H1 (cell line): ENCODE data around the gene DRAM2. TPM values are rescaled to one million over a fixed set of nuclear protein-coding genes. Genes with fewer than 3 reads are reported as not detected.

Source experiments
- CTCF ChIA-PET: fragments of 300-600 bp; sonication (Branson Sonifier 250); formaldehyde crosslinking; loops from one replicate; lab custom pipeline; 2021; ENCODE audit not compliant: partially characterized antibody; lab: Charles Lee
- POLR2A ChIA-PET: fragments of 300-600 bp; sonication (Branson Sonifier 250); formaldehyde crosslinking; loops from one replicate; lab custom pipeline; 2021; ENCODE audit warnings: inconsistent platforms; ENCODE audit not compliant: partially characterized antibody; lab: Charles Lee
- DNase-seq, 2 experiments: peaks; one replicate each; pipeline versions ENCODE4 v3.0.0 to v3.0.0-alpha.2; 2010 to 2022; ENCODE audit warnings: low spot score in 2 of 2, low read depth in 1 of 2, mixed read lengths in 1 of 2
- FAIRE-seq: peaks from 2 replicates; lab custom pipeline; 2011; peaks lifted over from hg19 to GRCh38; lab: Jason Lieb, UNC
- H2AFZ ChIP-seq: 2 replicates; pipeline ENCODE4 v1.8.1; 2012; ENCODE audit warnings: low read length, inconsistent platforms
- H2AK5ac ChIP-seq: 2 replicates; pipeline ENCODE4 v1.6.1; 2013; ENCODE audit warnings: low read depth, low read length
- H2BK120ac ChIP-seq: replicated peaks from 2 replicates; pipeline ENCODE3; 2013; ENCODE audit warnings: low read depth, low read length, inconsistent platforms
- H2BK12ac ChIP-seq: 2 replicates; pipeline ENCODE4 v1.6.1; 2013; ENCODE audit warnings: low read depth, low read length
- H2BK15ac ChIP-seq: 2 replicates; pipeline ENCODE4 v1.6.1; 2013; ENCODE audit warnings: low read length
- H2BK20ac ChIP-seq: 2 replicates; pipeline ENCODE4 v1.6.1; 2013; ENCODE audit warnings: low read length
- H2BK5ac ChIP-seq: 2 replicates; pipeline ENCODE4 v1.6.1; 2013; ENCODE audit warnings: low read depth, low read length
- H3K14ac ChIP-seq: 2 replicates; pipeline ENCODE4 v1.6.1; 2013; ENCODE audit warnings: inconsistent platforms; ENCODE audit not compliant: insufficient read length
- H3K18ac ChIP-seq: 2 replicates; pipeline ENCODE4 v1.6.1; 2013; ENCODE audit warnings: low read length; ENCODE audit errors: extremely low read depth
- H3K23ac ChIP-seq: 2 replicates; pipeline ENCODE4 v1.6.1; 2013; ENCODE audit warnings: inconsistent platforms; ENCODE audit not compliant: insufficient read length
- H3K23me2 ChIP-seq: 2 replicates; pipeline ENCODE4 v1.6.1; 2013; ENCODE audit warnings: low read depth, low read length
- H3K27ac ChIP-seq: 2 replicates; pipeline ENCODE4 v1.6.1; 2011; ENCODE audit warnings: low read depth, low read length, inconsistent platforms
- H3K27me3 ChIP-seq, 4 experiments: replicated peaks in 1 of 4; 1 replicate in 1 of 4; 2 replicates in 3 of 4; pipeline versions ENCODE4 v1.6.1 to v1.8.1; 2011 to 2013; ENCODE audit warnings: low read length in 3 of 4, mild to moderate bottlenecking in 3 of 4, inconsistent platforms in 2 of 4, mixed read lengths in 2 of 4, moderate library complexity in 1 of 4; ENCODE audit not compliant: control insufficient read depth in 3 of 4, insufficient read depth in 3 of 4; ENCODE audit errors: extremely low read depth in 1 of 4
- H3K36me3 ChIP-seq, 4 experiments: 2 replicates each; pipeline versions ENCODE4 v1.6.1 to v1.8.1; 2011 to 2013; ENCODE audit warnings: mild to moderate bottlenecking in 4 of 4, low read length in 3 of 4, moderate library complexity in 2 of 4, control low read depth in 1 of 4, inconsistent platforms in 1 of 4; ENCODE audit not compliant: insufficient read depth in 4 of 4, control insufficient read depth in 2 of 4
- H3K4ac ChIP-seq: replicated peaks from 2 replicates; pipeline ENCODE3; 2013; ENCODE audit warnings: low read length, low read depth, mixed read lengths, inconsistent platforms; ENCODE audit not compliant: insufficient read length
- H3K4me1 ChIP-seq, 4 experiments: replicated peaks in 1 of 4; 1 replicate in 1 of 4; 2 replicates in 3 of 4; pipeline versions ENCODE4 v1.6.1 to v1.8.1; 2011 to 2013; ENCODE audit warnings: low read length in 3 of 4, inconsistent platforms in 2 of 4, mixed read lengths in 1 of 4; ENCODE audit not compliant: insufficient read depth in 4 of 4, control insufficient read depth in 3 of 4
- H3K4me2 ChIP-seq, 2 experiments: 2 replicates each; pipeline versions ENCODE4 v1.6.1 to v1.8.1; 2011 to 2013; ENCODE audit warnings: low read depth in 2 of 2, low read length in 2 of 2, control low read depth in 1 of 2, inconsistent platforms in 1 of 2, mild to moderate bottlenecking in 1 of 2; ENCODE audit not compliant: insufficient read depth in 1 of 2
- H3K4me3 ChIP-seq, 4 experiments: fragments of 200-600, 300-600 bp in 1 of 4; sonication (generic), shearing (Covaris generic), sonication (Bioruptor Twin) in 1 of 4; 2 replicates each; pipeline versions ENCODE4 v1.5.1 to v1.8.1; 2011 to 2016; ENCODE audit warnings: low read length in 4 of 4, low read depth in 3 of 4, control low read depth in 2 of 4, inconsistent platforms in 2 of 4, mild to moderate bottlenecking in 2 of 4, mixed read lengths in 1 of 4, moderate library complexity in 1 of 4; ENCODE audit not compliant: insufficient read depth in 2 of 4; ENCODE audit errors: extremely low read depth in 1 of 4
- H3K56ac ChIP-seq: replicated peaks from 2 replicates; pipeline ENCODE3; 2013; ENCODE audit warnings: low read depth, mild to moderate bottlenecking, mixed read lengths, low read length, inconsistent platforms; ENCODE audit not compliant: insufficient read length
- H3K79me1 ChIP-seq: 2 replicates; pipeline ENCODE4 v1.6.1; 2013; ENCODE audit warnings: low read depth, low read length, control low read depth
- H3K79me2 ChIP-seq, 2 experiments: 2 replicates each; pipeline versions ENCODE4 v1.6.1 to v1.8.1; 2012 to 2013; ENCODE audit warnings: low read length in 2 of 2, mild to moderate bottlenecking in 2 of 2, inconsistent platforms in 1 of 2; ENCODE audit not compliant: insufficient read depth in 2 of 2, control insufficient read depth in 1 of 2
- H3K9ac ChIP-seq, 4 experiments: replicated peaks in 1 of 4; 1 replicate in 1 of 4; 2 replicates in 3 of 4; pipeline versions ENCODE4 v1.6.1 to v1.8.1; 2011 to 2013; ENCODE audit warnings: low read depth in 3 of 4, low read length in 3 of 4, control low read depth in 2 of 4, mild to moderate bottlenecking in 2 of 4, moderate library complexity in 2 of 4, inconsistent platforms in 1 of 4; ENCODE audit errors: extremely low read depth in 1 of 4
- H3K9me3 ChIP-seq, 2 experiments: 2 replicates each; pipeline versions ENCODE4 v1.6.1 to v1.8.1; 2012 to 2013; ENCODE audit warnings: mild to moderate bottlenecking in 2 of 2, moderate library complexity in 2 of 2, control low read depth in 1 of 2, inconsistent platforms in 1 of 2, low read depth in 1 of 2, low read length in 1 of 2, mixed read lengths in 1 of 2; ENCODE audit not compliant: insufficient read depth in 2 of 2
- H4K20me1 ChIP-seq, 2 experiments: replicated peaks in 1 of 2; 2 replicates each; pipeline versions ENCODE3 to v1.8.1; 2011 to 2013; ENCODE audit warnings: inconsistent platforms in 2 of 2, low read length in 2 of 2, mild to moderate bottlenecking in 1 of 2; ENCODE audit not compliant: insufficient read depth in 2 of 2, control insufficient read depth in 1 of 2
- H4K5ac ChIP-seq: 2 replicates; pipeline ENCODE4 v1.6.1; 2013; ENCODE audit warnings: low read length, low read depth, mixed read lengths, inconsistent platforms; ENCODE audit not compliant: insufficient read length
- H4K8ac ChIP-seq: 2 replicates; pipeline ENCODE4 v1.8.0; 2013; ENCODE audit warnings: mild to moderate bottlenecking, moderate library complexity, low read length, inconsistent platforms; ENCODE audit not compliant: insufficient read depth; ENCODE audit errors: extremely low read depth
- H4K91ac ChIP-seq: replicated peaks from 2 replicates; pipeline ENCODE3; 2013; ENCODE audit warnings: low read length, mixed read lengths, inconsistent platforms; ENCODE audit not compliant: insufficient read length
- ASH2L ChIP-seq: fragments of 200-600, 300-600 bp; sonication (generic); IDR thresholded peaks from one replicate; pipeline ENCODE4 v1.7.1; 2017; ENCODE audit warnings: low read length
- BRCA1 ChIP-seq: IDR thresholded peaks from 2 replicates; pipeline ENCODE4 v1.6.1; 2012; ENCODE audit warnings: low read depth, low read length, improper control_type of control experiment
- CHD2 ChIP-seq: IDR thresholded peaks from 2 replicates; pipeline ENCODE4 v1.6.1; 2012; ENCODE audit warnings: low read length, improper control_type of control experiment
- EGR1 ChIP-seq: IDR thresholded peaks from 2 replicates; pipeline ENCODE4 v1.6.1; 2011; ENCODE audit warnings: low read depth, low read length, borderline replicate concordance
- GABPA ChIP-seq: IDR thresholded peaks from 2 replicates; pipeline ENCODE4 v1.6.1; 2011; ENCODE audit warnings: mild to moderate bottlenecking, low read length, moderate library complexity, borderline replicate concordance; ENCODE audit not compliant: insufficient read depth
- KDM1A ChIP-seq: fragments of 200-600, 300-600 bp; sonication (generic); IDR thresholded peaks from 2 replicates; pipeline ENCODE4 v1.7.1; 2016; ENCODE audit warnings: mild to moderate bottlenecking, low read length, borderline replicate concordance
- POLR2A ChIP-seq, 2 experiments: IDR thresholded peaks; 1 replicate in 1 of 2; 2 replicates in 1 of 2; pipeline ENCODE4 v1.6.1; 2011; ENCODE audit warnings: low read depth in 2 of 2, low read length in 2 of 2, mild to moderate bottlenecking in 2 of 2; ENCODE audit errors: control extremely low read depth in 1 of 2
- RAD21 ChIP-seq, 2 experiments: IDR thresholded peaks in 1 of 2; conservative IDR thresholded peaks in 1 of 2; 2 replicates each; pipeline ENCODE4 v1.6.1; 2011; ENCODE audit warnings: low read depth in 2 of 2, low read length in 2 of 2, improper control_type of control experiment in 1 of 2, inconsistent platforms in 1 of 2, mild to moderate bottlenecking in 1 of 2, moderate library complexity in 1 of 2
- RNF2 ChIP-seq: fragments of 200-900, 300-1000 bp; sonication (generic); IDR thresholded peaks from 2 replicates; pipeline ENCODE4 v1.7.1; 2016; ENCODE audit warnings: borderline replicate concordance, low read depth, mild to moderate bottlenecking, antibody characterized with exemption, low read length; ENCODE audit not compliant: poor library complexity, severe bottlenecking; ENCODE audit errors: missing control alignments
- RXRA ChIP-seq: IDR thresholded peaks from 2 replicates; pipeline ENCODE4 v1.6.1; 2011; ENCODE audit warnings: low read depth, mild to moderate bottlenecking, low read length, moderate library complexity; ENCODE audit not compliant: insufficient read depth
- SIX5 ChIP-seq: IDR thresholded peaks from 2 replicates; pipeline ENCODE4 v1.6.1; 2011; ENCODE audit warnings: mild to moderate bottlenecking, low read depth, low read length
- TAF7 ChIP-seq: optimal IDR thresholded peaks from 2 replicates; pipeline ENCODE3; 2011; ENCODE audit warnings: low read depth, mild to moderate bottlenecking, inconsistent platforms, low read length, moderate library complexity, borderline replicate concordance
- YY1 ChIP-seq: IDR thresholded peaks from 2 replicates; pipeline ENCODE4 v1.6.1; 2011; ENCODE audit warnings: low read depth, mild to moderate bottlenecking, low read length
- ZNF274 ChIP-seq: IDR thresholded peaks from 2 replicates; pipeline ENCODE4 v1.7.0; 2012; ENCODE audit warnings: low read length, borderline replicate concordance; ENCODE audit errors: extremely low read depth
- WGBS, 2 experiments: shearing (Covaris generic) in 1 of 2; methylation state at CpG; one replicate each; pipeline versions ENCODE4 v1.1.6 to v1.1.7; 2013 to 2015; ENCODE audit warnings: low lambda C conversion rate in 2 of 2, mixed read lengths in 2 of 2, inconsistent platforms in 1 of 2, low coverage in 1 of 2, missing lambda C conversion rate in 1 of 2; ENCODE audit not compliant: insufficient replicate concordance in 2 of 2, insufficient coverage in 1 of 2, insufficient read length in 1 of 2; ENCODE audit errors: extremely low coverage in 1 of 2, missing lambda C conversion rate in 1 of 2; 5-methylcytosine and 5-hydroxymethylcytosine counted together
- polyA plus RNA-seq, 7 experiments: library from polyadenylated mRNA; depleted of rRNA in 3 of 7; stranded (reverse) in 5 of 7; unstranded in 2 of 7; fragments of >200 nt in 5 of 7; fragments of 200-250 nt in 2 of 7; gene quantifications; 1 replicate in 5 of 7; 2 replicates in 1 of 7; 4 replicates in 1 of 7; pipeline versions ENCODE4 v1.2.1 to v1.2.3, GENCODE V29; 2011 to 2013; ENCODE audit warnings: missing spikeins in 2 of 7, mixed read lengths in 2 of 7
- total RNA-seq: library from RNA; stranded (reverse); fragmentation: NEBNext Ultra II Directional; extraction: Animal tissue kit (Norgen Biotek cat#: 25700); gene quantifications from 2 replicates; pipeline ENCODE4 v1.2.1, GENCODE V29; 2021
- TF ChIP-seq, protein P1 (sequence below): IDR thresholded peaks from 2 replicates; pipeline ENCODE4 v1.6.1; 2012; ENCODE audit warnings: inconsistent platforms

Gene DRAM2
- total and polyA plus RNA-seq, 2 of the 8 experiments (the other 6 are each of a cell fraction or from before 2014, with no cell fraction given), result 35.2 to 68.2 TPM

DNA sequence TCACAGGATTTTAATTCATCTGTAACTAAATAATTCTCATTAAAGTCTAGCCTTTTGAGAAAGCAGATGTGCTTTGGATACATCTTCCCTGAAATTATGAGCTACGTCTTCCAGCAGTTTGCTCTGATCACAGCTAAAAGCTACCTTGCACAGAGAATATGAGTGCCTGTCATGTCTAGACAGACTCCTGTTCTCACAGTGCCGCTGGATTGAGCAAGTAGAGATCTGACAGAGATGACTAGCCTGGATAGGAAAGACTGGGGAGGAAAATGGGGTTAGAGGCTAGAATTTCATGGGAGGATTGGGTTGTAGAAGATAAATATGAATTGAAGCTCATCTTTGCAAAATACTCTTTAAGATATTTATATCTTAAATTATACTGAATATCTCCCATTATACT lies 24.3 kb upstream of the DRAM2 start:
- peaks cover 0 to 1% of the 10 kb centered on the region in 2 experiments for H4K20me1 ChIP-seq
- H2BK15ac ChIP-seq, result no peak overlapping the region
- no peak overlapping the region for H2BK20ac ChIP-seq
- H3K4me3 ChIP-seq, result no peak overlapping the region
- WGBS, 2 experiments, result 91% methylated on average over 2 of the region's 2 CpGs; no CpG with 5 or more reads in 1 of the 2 experiments
- H3K27ac ChIP-seq, result no peak overlapping the region
- no peak overlapping the region for H3K4me2 ChIP-seq
- ChIA-PET CTCF (interaction anchor here (1.2 kb wide), 1 partner anchor 236 kb away, joined by 4 read pairs; no protein-coding TSS in a partner anchor), POLR2A (no interaction called here)
- H3K56ac ChIP-seq, result no peak overlapping the region
- H3K18ac ChIP-seq, result no peak overlapping the region
- H3K79me1 ChIP-seq, result no peaks in the 10 kb centered on the region
- no peak overlapping the region for H4K5ac ChIP-seq
- H4K91ac ChIP-seq, result no peak overlapping the region
- no peak overlapping the region for H2AK5ac ChIP-seq
- no peaks in the 10 kb centered on the region for H3K23me2 ChIP-seq
- H2BK120ac ChIP-seq, result no peak overlapping the region
- FAIRE-seq, result no peak
- H3K23ac ChIP-seq, result no peak overlapping the region
- no peak overlapping the region for H2BK12ac ChIP-seq
- no peak overlapping the region for H3K4ac ChIP-seq
- H3K79me2 ChIP-seq, result no peaks in the 10 kb centered on the region
- H4K8ac ChIP-seq, result no peak overlapping the region
- H3K27me3 ChIP-seq, result no peaks in the 10 kb centered on the region
- H3K9me3 ChIP-seq, result no peaks in the 10 kb centered on the region
- H2BK5ac ChIP-seq, result no peak overlapping the region
- H3K9ac ChIP-seq, result no peak overlapping the region
- no peak overlapping the region for H2AFZ ChIP-seq
- no peak for DNase-seq
- H3K14ac ChIP-seq, result no peak overlapping the region
- H3K4me1 ChIP-seq, result no peaks in the 10 kb centered on the region
- peaks cover 0 to 20% (median 6%) of the 10 kb centered on the region in 4 experiments; a peak in 3 of 8 replicates for H3K36me3 ChIP-seq
- no peak for TF ChIP-seq CHD2
- no peak for TF ChIP-seq ZNF274
- TF ChIP-seq EGR1, result no peak
- TF ChIP-seq RNF2, result no peak
- TF ChIP-seq ASH2L, result no peak
- no peak for TF ChIP-seq RXRA
- TF ChIP-seq TAF7, result no peak
- no peak for TF ChIP-seq KDM1A
- TF ChIP-seq YY1, result no peak
- no peak for TF ChIP-seq GABPA
- no peak for TF ChIP-seq POLR2A (IDR thresholded peaks at IDR 0.05; ENCODE audit: control extremely low read depth in 1 of 2, low read depth in 2 of 2, low read length in 2 of 2)
- TF ChIP-seq SIX5, result no peak
- TF ChIP-seq BRCA1, result no peak
- TF ChIP-seq RAD21 (IDR thresholded peaks at IDR 0.05 in 1 of 2, conservative IDR thresholded peaks at IDR 0.05 in 1 of 2; ENCODE audit: low read depth in 2 of 2, low read length in 2 of 2), result no peak
- TF ChIP-seq, protein P1, sequence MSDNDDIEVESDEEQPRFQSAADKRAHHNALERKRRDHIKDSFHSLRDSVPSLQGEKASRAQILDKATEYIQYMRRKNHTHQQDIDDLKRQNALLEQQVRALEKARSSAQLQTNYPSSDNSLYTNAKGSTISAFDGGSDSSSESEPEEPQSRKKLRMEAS, result no peak
